Neural progenitor cell (in vitro differentiated cells): ENCODE data around the gene ASAP2. TPM values are rescaled to one million over a fixed set of nuclear protein-coding genes. Genes with fewer than 3 reads are reported as not detected.

Source experiments
- DNase-seq: peaks from one replicate; pipeline ENCODE4 v3.0.0-alpha.2; 2016; ENCODE audit warnings: low spot score
- H2AFZ ChIP-seq: fragments of 200-600 bp; sonication (generic); replicated peaks from 2 replicates; pipeline ENCODE4 v1.6.1; 2016; ENCODE audit warnings: antibody characterized with exemption
- H3F3A ChIP-seq: fragments of 200-600 bp; sonication (generic); 2 replicates; pipeline ENCODE4 v1.6.1; 2016; ENCODE audit warnings: antibody characterized with exemption, low read depth
- H3K27ac ChIP-seq: fragments of 200-600 bp; sonication (generic); 2 replicates; pipeline ENCODE4 v1.5.1; 2016; ENCODE audit warnings: mild to moderate bottlenecking
- H3K27me3 ChIP-seq: fragments of 200-600 bp; sonication (generic); 2 replicates; pipeline ENCODE4 v1.6.1; 2016; ENCODE audit warnings: mild to moderate bottlenecking, moderate library complexity
- H3K36me3 ChIP-seq: fragments of 200-600 bp; sonication (generic); 2 replicates; pipeline ENCODE4 v1.5.1; 2016
- H3K4me1 ChIP-seq: fragments of 200-600 bp; sonication (generic); 2 replicates; pipeline ENCODE4 v1.6.1; 2016; ENCODE audit warnings: mixed run types
- H3K4me2 ChIP-seq: fragments of 200-600 bp; sonication (generic); 2 replicates; pipeline ENCODE4 v1.6.1; 2016
- H3K4me3 ChIP-seq: fragments of 200-600 bp; sonication (generic); 2 replicates; pipeline ENCODE4 v1.5.1; 2016
- H3K79me2 ChIP-seq: fragments of 200-600 bp; sonication (generic); 2 replicates; pipeline ENCODE4 v1.6.1; 2016; ENCODE audit warnings: low read depth
- H3K9ac ChIP-seq: fragments of 200-600 bp; sonication (generic); 2 replicates; pipeline ENCODE4 v1.6.1; 2016
- H3K9me3 ChIP-seq: fragments of 200-600 bp; sonication (generic); 2 replicates; pipeline ENCODE4 v1.5.1; 2016; ENCODE audit warnings: low read depth
- H4K20me1 ChIP-seq: fragments of 200-600 bp; sonication (generic); 2 replicates; pipeline ENCODE4 v1.6.1; 2016; ENCODE audit warnings: low read depth
- H3K27ac Mint-ChIP-seq: 3 replicates; pipeline ENCODE4 v1.8.0; 2021; ENCODE audit warnings: mixed read lengths
- H3K27me3 Mint-ChIP-seq: 2 replicates; pipeline ENCODE4 v1.8.0; 2022; ENCODE audit warnings: low read depth, mild to moderate bottlenecking, inconsistent platforms, moderate library complexity, mixed read lengths; ENCODE audit not compliant: insufficient read depth
- H3K36me3 Mint-ChIP-seq: 3 replicates; pipeline ENCODE4 v1.8.0; 2021; ENCODE audit warnings: mixed read lengths
- H3K4me1 Mint-ChIP-seq: 3 replicates; pipeline ENCODE4 v1.8.0; 2021; ENCODE audit warnings: mixed read lengths
- H3K4me3 Mint-ChIP-seq: 3 replicates; pipeline ENCODE4 v1.8.0; 2021; ENCODE audit warnings: mild to moderate bottlenecking, moderate library complexity, mixed read lengths
- H3K9me3 Mint-ChIP-seq: 3 replicates; pipeline ENCODE4 v1.8.0; 2020; ENCODE audit warnings: mixed read lengths
- EZH2 ChIP-seq: fragments of 200-600 bp; sonication (generic); IDR thresholded peaks from 2 replicates; pipeline ENCODE4 v1.6.1; 2017; ENCODE audit warnings: antibody characterized with exemption, mild to moderate bottlenecking, moderate library complexity
- EZH2phosphoT487 ChIP-seq: fragments of 200-600 bp; sonication (generic); IDR thresholded peaks from 2 replicates; pipeline ENCODE4 v1.6.1; 2017; ENCODE audit warnings: antibody characterized with exemption
- total RNA-seq: library from RNA; depleted of rRNA; stranded (reverse); fragments of >200 nt; gene quantifications from 2 replicates; pipeline ENCODE4 v1.2.3, GENCODE V29; 2015; ENCODE audit warnings: low replicate concordance
- TF ChIP-seq, protein P1 (sequence below): fragments of 200-600 bp; sonication (generic); IDR thresholded peaks from 2 replicates; pipeline ENCODE4 v1.5.1; 2017; ENCODE audit warnings: antibody characterized with exemption, mild to moderate bottlenecking

The ASAP2 gene
- total RNA-seq, 1 donor from 2014 or later, result 31.7 TPM

DNA sequence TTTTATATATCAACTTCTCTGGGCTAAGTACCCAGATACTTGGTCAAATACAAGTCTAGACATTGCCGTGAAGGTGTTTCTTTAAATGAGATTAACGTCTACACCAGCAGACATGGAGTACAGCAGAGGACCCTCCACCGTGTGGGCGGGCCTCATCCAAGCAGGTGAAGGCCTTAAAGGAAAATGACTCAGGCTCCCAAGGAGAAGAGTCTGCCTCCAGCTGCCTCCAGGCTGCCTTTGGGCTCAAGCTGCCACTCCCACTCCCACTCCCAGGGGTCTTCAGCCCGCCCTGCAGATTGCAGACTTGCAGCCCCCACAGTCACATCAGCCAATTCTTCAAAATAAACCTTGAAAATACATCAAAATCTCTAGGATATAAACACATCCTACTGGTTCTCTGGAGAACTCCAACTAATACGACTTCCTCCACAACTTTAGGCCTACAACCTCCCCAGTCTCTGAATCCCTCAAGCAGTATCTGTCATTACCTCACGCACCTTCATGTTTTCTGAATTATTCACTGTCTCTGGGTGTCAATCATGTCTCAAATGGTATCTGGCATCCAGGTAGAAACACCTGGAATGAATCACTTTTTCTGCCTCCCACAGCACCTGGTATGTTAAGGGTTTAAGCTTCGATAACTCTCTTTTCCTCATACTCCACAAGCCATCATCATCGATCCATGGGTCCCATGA is 209.8 kb downstream of the ASAP2 start:
- peaks cover 6% of the 10 kb centered on the region for H3K36me3 Mint-ChIP-seq
- no peaks in the 10 kb centered on the region for H3K9me3 ChIP-seq
- peaks cover 3% of the 10 kb centered on the region for H3K79me2 ChIP-seq
- H3K27me3 Mint-ChIP-seq, result no peaks in the 10 kb centered on the region
- H4K20me1 ChIP-seq, result peaks cover 4% of the 10 kb centered on the region
- H3K9me3 Mint-ChIP-seq, result no peaks in the 10 kb centered on the region
- H3K36me3 ChIP-seq, result no peaks in the 10 kb centered on the region
- H3K27ac ChIP-seq, result no peak overlapping the region
- no peak for DNase-seq
- H3F3A ChIP-seq, result no peaks in the 10 kb centered on the region
- no peaks in the 10 kb centered on the region for H3K27me3 ChIP-seq
- H3K4me2 ChIP-seq, result no peak overlapping the region
- H3K9ac ChIP-seq, result no peak overlapping the region
- no peaks in the 10 kb centered on the region for H3K4me1 ChIP-seq
- no peak overlapping the region for H2AFZ ChIP-seq
- H3K27ac Mint-ChIP-seq, result no peak overlapping the region
- no peak overlapping the region for H3K4me3 Mint-ChIP-seq
- peaks cover 4% of the 10 kb centered on the region for H3K4me1 Mint-ChIP-seq
- no peak overlapping the region for H3K4me3 ChIP-seq
- no peak for TF ChIP-seq EZH2
- TF ChIP-seq, protein P1, sequence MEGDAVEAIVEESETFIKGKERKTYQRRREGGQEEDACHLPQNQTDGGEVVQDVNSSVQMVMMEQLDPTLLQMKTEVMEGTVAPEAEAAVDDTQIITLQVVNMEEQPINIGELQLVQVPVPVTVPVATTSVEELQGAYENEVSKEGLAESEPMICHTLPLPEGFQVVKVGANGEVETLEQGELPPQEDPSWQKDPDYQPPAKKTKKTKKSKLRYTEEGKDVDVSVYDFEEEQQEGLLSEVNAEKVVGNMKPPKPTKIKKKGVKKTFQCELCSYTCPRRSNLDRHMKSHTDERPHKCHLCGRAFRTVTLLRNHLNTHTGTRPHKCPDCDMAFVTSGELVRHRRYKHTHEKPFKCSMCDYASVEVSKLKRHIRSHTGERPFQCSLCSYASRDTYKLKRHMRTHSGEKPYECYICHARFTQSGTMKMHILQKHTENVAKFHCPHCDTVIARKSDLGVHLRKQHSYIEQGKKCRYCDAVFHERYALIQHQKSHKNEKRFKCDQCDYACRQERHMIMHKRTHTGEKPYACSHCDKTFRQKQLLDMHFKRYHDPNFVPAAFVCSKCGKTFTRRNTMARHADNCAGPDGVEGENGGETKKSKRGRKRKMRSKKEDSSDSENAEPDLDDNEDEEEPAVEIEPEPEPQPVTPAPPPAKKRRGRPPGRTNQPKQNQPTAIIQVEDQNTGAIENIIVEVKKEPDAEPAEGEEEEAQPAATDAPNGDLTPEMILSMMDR, result no peak
- TF ChIP-seq EZH2phosphoT487, result no peak

DNA sequence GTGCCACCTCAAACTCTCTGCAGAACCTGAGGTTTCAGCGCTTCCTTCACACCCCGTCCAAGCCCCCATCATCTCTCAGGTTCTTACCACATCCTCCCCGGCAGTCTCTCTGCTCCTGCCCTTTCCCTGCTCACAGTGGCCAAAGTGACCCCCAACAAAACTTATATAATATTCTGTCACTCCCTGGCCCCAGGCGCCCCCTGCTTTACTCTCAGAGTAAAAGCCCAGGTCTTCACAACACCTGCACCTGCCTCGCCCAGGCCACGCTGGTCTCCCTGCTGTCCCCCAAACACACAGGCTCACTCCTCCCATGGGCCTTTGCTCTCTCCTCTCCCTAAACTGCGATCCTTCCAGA is 210.3 kb downstream of the ASAP2 start:
- H3K36me3 Mint-ChIP-seq, result peaks cover 6% of the 10 kb centered on the region
- Histone ChIP-seq H3K79me2 (peaks cover 6% of the 10 kb centered on the region), H3K4me3 (no peak overlapping the region), H3K27me3 (no peaks in the 10 kb centered on the region), H3K27ac (no peak overlapping the region), H4K20me1 (peaks cover 4% of the 10 kb centered on the region), H3K9ac (no peak overlapping the region), H3K4me1 (no peaks in the 10 kb centered on the region), H3K9me3 (no peaks in the 10 kb centered on the region), H2AFZ (no peak overlapping the region), H3K36me3 (no peaks in the 10 kb centered on the region), H3F3A (no peaks in the 10 kb centered on the region), H3K4me2 (no peak overlapping the region)
- H3K9me3 Mint-ChIP-seq, result no peaks in the 10 kb centered on the region
- H3K27ac Mint-ChIP-seq, result no peak overlapping the region
- H3K4me3 Mint-ChIP-seq, result no peak overlapping the region
- peaks cover 8% of the 10 kb centered on the region for H3K4me1 Mint-ChIP-seq
- TF ChIP-seq, protein P1, result no peak
- no peak for TF ChIP-seq EZH2
- no peak for TF ChIP-seq EZH2phosphoT487
- no peak for DNase-seq
- H3K27me3 Mint-ChIP-seq, result no peaks in the 10 kb centered on the region

DNA sequence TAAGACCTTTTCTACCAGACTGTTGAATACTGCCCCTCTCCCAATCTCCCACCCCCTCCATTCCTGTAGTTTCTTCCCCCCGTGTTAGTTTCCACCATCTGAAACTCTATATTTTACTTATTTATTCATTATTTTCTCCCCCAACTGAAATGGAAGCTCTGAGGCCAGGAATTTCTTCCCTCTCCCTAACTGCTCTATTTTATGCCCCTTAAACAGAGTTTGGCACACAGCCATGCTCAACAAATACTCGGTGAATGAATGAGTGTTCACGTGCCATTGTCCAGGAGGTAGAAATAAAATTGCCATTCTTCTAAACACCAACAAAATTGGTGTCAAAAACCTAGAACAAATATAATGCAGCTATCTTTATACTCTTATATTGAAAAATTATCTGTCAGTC is 211.1 kb downstream of the ASAP2 start:
- H3K27ac ChIP-seq, result no peak overlapping the region
- no peaks in the 10 kb centered on the region for H3F3A ChIP-seq
- peaks cover 4% of the 10 kb centered on the region for H3K4me1 ChIP-seq
- Mint-ChIP-seq H3K27me3 (peaks cover 2% of the 10 kb centered on the region), H3K4me1 (peaks cover 14% of the 10 kb centered on the region), H3K36me3 (peaks cover 5% of the 10 kb centered on the region), H3K27ac (no peak overlapping the region), H3K4me3 (no peak overlapping the region), H3K9me3 (no peaks in the 10 kb centered on the region)
- no peaks in the 10 kb centered on the region for H3K36me3 ChIP-seq
- no peak overlapping the region for H3K4me2 ChIP-seq
- no peak overlapping the region for H2AFZ ChIP-seq
- peaks cover 10% of the 10 kb centered on the region for H3K79me2 ChIP-seq
- no peak overlapping the region for H3K9ac ChIP-seq
- no peaks in the 10 kb centered on the region for H3K9me3 ChIP-seq
- H3K27me3 ChIP-seq, result no peaks in the 10 kb centered on the region
- H3K4me3 ChIP-seq, result no peak overlapping the region
- DNase-seq, result no peak
- peaks cover 4% of the 10 kb centered on the region for H4K20me1 ChIP-seq
- TF ChIP-seq EZH2, result no peak
- TF ChIP-seq, protein P1, result no peak
- TF ChIP-seq EZH2phosphoT487, result no peak
